ENCODE results near the gene GPHA2. TPM values are rescaled to one million over a fixed set of nuclear protein-coding genes. Genes with fewer than 3 reads are reported as not detected.

Gene GPHA2
- total RNA-seq, 1 donor from 2014 or later, result not detected

GRCh38 chr11:64967375-64967774 lies 31.7 kb upstream of the GPHA2 start:
- H3K4me3 ChIP-seq (ENCODE audit: low read depth, low read length), result no peak overlapping the region
- no peak for DNase-seq (ENCODE audit: low read depth)
- no peak for TF ChIP-seq CTCF (conservative IDR thresholded peaks at IDR 0.05; ENCODE audit: low read depth, low read length)

- no peak for TF ChIP-seq CTCF (conservative IDR thresholded peaks at IDR 0.05; ENCODE audit: low read depth, low read length)
- DNase-seq (ENCODE audit: low read depth), result no peak
- H3K4me3 ChIP-seq (ENCODE audit: low read depth, low read length), result no peak overlapping the region
Measured at GRCh38 chr11:64963072-64963631, 27.5 kb upstream of the GPHA2 start.

- no peak for DNase-seq (ENCODE audit: low read depth)
- no peak overlapping the region for H3K4me3 ChIP-seq (ENCODE audit: low read depth, low read length)
- TF ChIP-seq CTCF (conservative IDR thresholded peaks at IDR 0.05; ENCODE audit: low read depth, low read length), result no peak
Measured at GRCh38 chr11:64960719-64961118, 25.0 kb upstream of the GPHA2 start.

- no peak overlapping the region for H3K4me3 ChIP-seq (ENCODE audit: low read depth, low read length)
- no peak for DNase-seq (ENCODE audit: low read depth)
- no peak for TF ChIP-seq CTCF (conservative IDR thresholded peaks at IDR 0.05; ENCODE audit: low read depth, low read length)
Measured at GRCh38 chr11:64959498-64959897, 23.8 kb upstream of the GPHA2 start.

GRCh38 chr11:64954201-64954600 lies 18.5 kb upstream of the GPHA2 start:
- no peak for TF ChIP-seq CTCF (conservative IDR thresholded peaks at IDR 0.05; ENCODE audit: low read depth, low read length)
- no peak overlapping the region for H3K4me3 ChIP-seq (ENCODE audit: low read depth, low read length)
- DNase-seq (ENCODE audit: low read depth), result no peak

GRCh38 chr11:64951529-64951928 lies 15.8 kb upstream of the GPHA2 start:
- DNase-seq (ENCODE audit: low read depth), result no peak
- H3K4me3 ChIP-seq (ENCODE audit: low read depth, low read length), result no peak overlapping the region
- TF ChIP-seq CTCF (conservative IDR thresholded peaks at IDR 0.05; ENCODE audit: low read depth, low read length), result no peak

GRCh38 chr11:64947208-64947814 lies 11.6 kb upstream of the GPHA2 start:
- DNase-seq (ENCODE audit: low read depth), result no peak
- no peak overlapping the region for H3K4me3 ChIP-seq (ENCODE audit: low read depth, low read length)
- TF ChIP-seq CTCF (conservative IDR thresholded peaks at IDR 0.05; ENCODE audit: low read depth, low read length), result peak; percentile 31
